ENCODE results near the gene DMWD. TPM values are rescaled to one million over a fixed set of nuclear protein-coding genes. Genes with fewer than 3 reads are reported as not detected.

DMWD gene
- total RNA-seq, 6 experiments from 2014 or later, result 53.4 to 63.2 (median 55.3) TPM

DNA sequence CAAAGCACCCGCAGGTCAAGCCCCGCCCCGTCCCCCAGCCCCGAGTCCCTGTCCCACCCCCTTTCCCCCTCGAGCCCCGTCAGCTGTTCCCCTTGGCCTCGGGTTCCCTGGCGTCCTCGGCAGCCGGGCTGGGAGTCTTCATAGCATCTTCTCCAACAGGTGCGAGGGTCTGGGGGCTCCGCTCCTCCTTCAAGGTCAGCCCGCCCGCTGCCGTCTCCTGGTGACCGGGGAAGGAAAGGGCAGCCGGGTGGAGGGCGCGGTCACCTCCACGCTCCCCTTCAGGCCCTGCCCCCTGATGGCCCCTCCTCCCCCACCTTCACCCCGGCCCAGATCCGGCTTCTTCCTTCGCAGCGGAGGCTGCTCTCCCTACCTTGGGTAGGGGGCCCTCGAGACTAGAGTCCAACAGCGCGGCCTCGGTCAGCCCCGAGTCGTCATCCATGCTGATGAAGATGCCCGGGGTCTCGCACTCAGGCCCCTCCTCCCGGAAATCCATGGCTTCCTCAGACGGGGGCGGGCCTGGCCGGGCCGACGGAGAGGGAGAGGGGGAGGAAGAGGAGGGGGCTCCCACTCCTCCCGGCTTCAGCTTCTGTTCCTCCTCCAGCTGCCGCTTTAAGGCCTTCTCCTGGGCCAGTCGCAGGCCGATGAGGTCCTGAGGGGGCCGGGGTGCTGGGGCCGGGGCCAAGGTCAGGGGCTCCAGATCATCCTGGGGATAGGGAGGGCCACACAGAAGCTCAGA lies 23.0 kb upstream of the DMWD start:
- peaks cover 6% of the 10 kb centered on the region; the same call in 1 of the 2 replicates for H3K36me3 Mint-ChIP-seq (ENCODE audit: low read depth)
- TF ChIP-seq, protein P1, sequence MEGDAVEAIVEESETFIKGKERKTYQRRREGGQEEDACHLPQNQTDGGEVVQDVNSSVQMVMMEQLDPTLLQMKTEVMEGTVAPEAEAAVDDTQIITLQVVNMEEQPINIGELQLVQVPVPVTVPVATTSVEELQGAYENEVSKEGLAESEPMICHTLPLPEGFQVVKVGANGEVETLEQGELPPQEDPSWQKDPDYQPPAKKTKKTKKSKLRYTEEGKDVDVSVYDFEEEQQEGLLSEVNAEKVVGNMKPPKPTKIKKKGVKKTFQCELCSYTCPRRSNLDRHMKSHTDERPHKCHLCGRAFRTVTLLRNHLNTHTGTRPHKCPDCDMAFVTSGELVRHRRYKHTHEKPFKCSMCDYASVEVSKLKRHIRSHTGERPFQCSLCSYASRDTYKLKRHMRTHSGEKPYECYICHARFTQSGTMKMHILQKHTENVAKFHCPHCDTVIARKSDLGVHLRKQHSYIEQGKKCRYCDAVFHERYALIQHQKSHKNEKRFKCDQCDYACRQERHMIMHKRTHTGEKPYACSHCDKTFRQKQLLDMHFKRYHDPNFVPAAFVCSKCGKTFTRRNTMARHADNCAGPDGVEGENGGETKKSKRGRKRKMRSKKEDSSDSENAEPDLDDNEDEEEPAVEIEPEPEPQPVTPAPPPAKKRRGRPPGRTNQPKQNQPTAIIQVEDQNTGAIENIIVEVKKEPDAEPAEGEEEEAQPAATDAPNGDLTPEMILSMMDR (IDR thresholded peaks at IDR 0.05), result no peak
- no peak for DNase-seq
- peaks cover 3% of the 10 kb centered on the region for H3K27me3 Mint-ChIP-seq (ENCODE audit: insufficient read depth)
- peaks cover 9% of the 10 kb centered on the region for H3K4me1 Mint-ChIP-seq (ENCODE audit: low read depth)
- no peak overlapping the region for H3K27ac Mint-ChIP-seq
- H3K4me3 Mint-ChIP-seq, result no peak overlapping the region
- H3K9me3 Mint-ChIP-seq, result no peaks in the 10 kb centered on the region

DNA sequence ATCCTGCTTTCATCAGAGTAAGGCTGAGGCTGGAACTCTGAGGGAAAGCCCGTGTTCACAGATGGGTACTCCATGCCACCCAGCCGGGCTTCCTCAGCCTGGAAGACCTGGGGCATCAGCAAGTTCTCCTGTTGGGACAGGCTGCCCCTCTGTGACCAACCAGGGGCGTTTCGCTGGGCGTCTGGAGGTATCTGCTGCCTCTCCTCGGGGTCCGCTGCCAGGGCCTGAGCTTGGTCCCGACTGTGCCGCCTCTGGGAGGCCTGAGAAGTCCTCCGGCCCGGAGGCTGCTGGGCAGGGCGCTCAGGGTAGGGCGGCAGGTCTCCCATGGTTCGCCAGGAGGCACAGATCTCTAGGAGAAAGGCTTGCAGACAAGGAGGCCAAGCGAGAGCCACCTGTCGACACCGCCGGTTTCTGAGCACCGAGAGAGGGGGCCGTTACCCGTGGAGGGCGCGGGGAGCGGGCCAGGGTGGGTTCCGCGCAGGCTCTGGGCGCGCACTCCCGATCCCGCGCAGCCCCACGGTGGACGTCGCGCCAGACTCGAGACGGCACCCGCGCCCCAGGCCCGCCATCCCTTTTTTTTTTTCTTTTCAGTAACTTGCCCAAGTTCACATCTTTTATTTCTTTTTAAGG lies 22.3 kb upstream of the DMWD start, which contains the start of gene RSPH6A:
Gene RSPH6A (minus strand): TSS at position 458 of the 630 bp plus-strand sequence. CDS start 132 bp downstream, at position 326.
- TF ChIP-seq, protein P1 (IDR thresholded peaks at IDR 0.05), result no peak
- Mint-ChIP-seq H3K4me1 (ENCODE audit: low read depth) (peaks cover 16% of the 10 kb centered on the region), H3K27me3 (ENCODE audit: insufficient read depth) (peaks cover 6% of the 10 kb centered on the region), H3K9me3 (no peaks in the 10 kb centered on the region), H3K4me3 (no peak within 1 kb of the TSS), H3K27ac (no peak within 1 kb of the TSS), H3K36me3 (ENCODE audit: low read depth) (peaks cover 6% of the 10 kb centered on the region; the same call in 1 of the 2 replicates)
- no peak for DNase-seq

DNA sequence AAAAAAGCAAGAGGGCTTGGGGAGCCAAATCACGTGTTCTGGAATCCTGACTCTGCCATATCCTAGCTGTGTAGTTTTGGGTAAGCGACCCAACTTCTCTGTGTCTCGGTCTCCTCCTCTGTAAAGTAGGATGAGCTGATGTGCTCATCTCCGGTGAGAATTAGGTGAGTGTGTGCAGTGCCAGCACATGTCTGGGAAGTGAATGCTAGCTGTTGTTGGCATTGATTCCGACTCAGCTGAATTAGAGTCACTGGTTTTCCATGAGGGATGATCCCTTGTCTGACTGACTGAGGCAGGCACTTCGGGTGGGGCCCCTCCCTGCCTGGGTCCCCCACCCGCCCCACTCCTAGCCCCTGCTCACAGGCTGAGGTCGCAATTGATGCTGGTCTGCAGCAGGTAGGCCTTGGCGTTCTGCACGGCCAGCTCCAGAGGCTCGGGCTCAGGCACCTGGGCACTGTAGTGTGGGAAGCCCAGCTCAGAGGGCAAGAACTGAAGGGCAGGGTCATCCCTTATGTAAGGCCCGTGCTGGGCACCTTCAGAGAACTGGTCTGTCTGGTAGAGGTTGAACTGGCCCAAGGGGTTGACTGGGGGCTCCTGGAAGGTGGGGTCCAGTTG lies 21.6 kb upstream of the DMWD start:
- no peak for DNase-seq
- TF ChIP-seq, protein P1 (IDR thresholded peaks at IDR 0.05), result no peak

DNA sequence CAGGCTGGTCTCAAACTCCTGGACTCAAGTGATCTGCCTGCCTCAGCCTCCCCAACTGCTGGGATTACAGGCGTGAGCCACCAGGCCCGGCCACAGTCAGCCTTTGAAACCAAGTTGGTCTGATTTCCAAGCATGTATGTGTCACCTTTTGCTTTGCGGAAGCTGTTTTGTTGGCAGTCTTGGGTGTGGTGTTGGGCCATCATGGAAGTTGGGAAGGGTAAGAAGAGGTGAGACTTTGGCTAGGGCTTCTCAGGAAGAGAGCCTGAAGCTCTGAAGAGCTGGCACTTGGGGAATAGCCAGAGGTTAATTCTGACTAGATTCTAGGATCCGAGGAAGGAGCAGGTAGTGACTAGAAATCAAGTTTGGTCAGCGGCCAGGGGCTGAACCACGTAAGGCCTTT lies 19.7 kb upstream of the DMWD start:
- Mint-ChIP-seq H3K27ac (peak overlapping the region; percentile 42; the same call in 1 of the 2 replicates), H3K4me3 (no peak overlapping the region), H3K27me3 (ENCODE audit: insufficient read depth) (peaks cover 3% of the 10 kb centered on the region), H3K4me1 (ENCODE audit: low read depth) (peaks cover 20% of the 10 kb centered on the region), H3K36me3 (ENCODE audit: low read depth) (peaks cover 6% of the 10 kb centered on the region; the same call in 1 of the 2 replicates), H3K9me3 (no peaks in the 10 kb centered on the region)
- no peak for DNase-seq
- TF ChIP-seq, protein P1 (IDR thresholded peaks at IDR 0.05), result no peak

More for the DNA sequence above, 21.6 kb upstream of the DMWD start:
- Mint-ChIP-seq H3K9me3 (no peaks in the 10 kb centered on the region), H3K27me3 (ENCODE audit: insufficient read depth) (peaks cover 4% of the 10 kb centered on the region), H3K27ac (no peak overlapping the region), H3K4me3 (no peak overlapping the region), H3K36me3 (ENCODE audit: low read depth) (peaks cover 6% of the 10 kb centered on the region; the same call in 1 of the 2 replicates), H3K4me1 (ENCODE audit: low read depth) (peaks cover 23% of the 10 kb centered on the region)

DNA sequence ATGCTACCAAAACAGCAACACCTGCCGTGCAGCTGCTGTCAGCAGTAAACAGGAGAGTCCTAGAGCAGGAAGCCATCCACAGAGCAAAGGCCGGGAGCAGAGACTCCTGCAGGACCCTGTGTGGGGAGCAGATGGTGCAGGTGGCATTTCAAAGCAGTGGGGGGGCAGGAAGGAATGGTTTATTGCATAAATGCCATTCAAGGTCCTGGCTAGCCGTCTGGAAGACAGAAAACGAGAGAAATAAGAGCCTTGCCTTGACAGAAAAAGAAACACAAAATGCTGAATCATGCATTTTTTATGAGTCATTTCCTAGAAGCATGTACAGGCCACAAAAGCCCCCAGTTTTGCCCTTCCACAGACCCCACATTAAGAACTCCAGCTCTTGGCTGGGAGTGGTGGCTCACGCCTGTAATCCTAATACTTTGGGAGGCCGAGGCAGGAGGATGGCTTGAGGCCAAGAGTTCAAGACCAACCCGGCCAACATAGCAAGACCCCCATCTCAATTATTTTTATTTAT lies 17.1 kb upstream of the DMWD start:
- H3K4me3 Mint-ChIP-seq, result peak overlapping the region; percentile 40
- TF ChIP-seq, protein P1 (IDR thresholded peaks at IDR 0.05), result no peak
- H3K9me3 Mint-ChIP-seq, result peaks cover 5% of the 10 kb centered on the region; the same call in 1 of the 2 replicates
- H3K27ac Mint-ChIP-seq, result peak overlapping the region; percentile 89
- peaks cover 30% of the 10 kb centered on the region for H3K4me1 Mint-ChIP-seq (ENCODE audit: low read depth)
- H3K36me3 Mint-ChIP-seq (ENCODE audit: low read depth), result peaks cover 12% of the 10 kb centered on the region; the same call in 1 of the 2 replicates
- DNase-seq, result peak; percentile 60
- H3K27me3 Mint-ChIP-seq (ENCODE audit: insufficient read depth), result peaks cover 3% of the 10 kb centered on the region

Measured in HFFc6 (cell line).